Vagina (tissue), 2 donors: Measurements from ENCODE around the gene HFM1.

ENCODE experiments used
- POLR2A ChIP-seq, 2 donors: fragments of 450-650 bp; IDR thresholded peaks; one replicate each; pipeline ENCODE4 v1.6.1; 2017; ENCODE audit warnings: antibody characterized with exemption in 2 of 2, mild to moderate bottlenecking in 2 of 2, moderate library complexity in 2 of 2
- POLR2AphosphoS5 ChIP-seq, 2 donors: sonication (generic); formaldehyde crosslinking; IDR thresholded peaks; one replicate each; pipeline ENCODE4 v1.9.0; 2017; ENCODE audit warnings: antibody characterized with exemption in 2 of 2, mild to moderate bottlenecking in 2 of 2, low read depth in 1 of 2; ENCODE audit not compliant: insufficient read depth in 1 of 2

- TF ChIP-seq POLR2A (IDR thresholded peaks at IDR 0.05) (no peak), POLR2AphosphoS5 (IDR thresholded peaks at IDR 0.05; ENCODE audit: insufficient read depth in 1 of 2, low read depth in 1 of 2) (no peak)
These were observed 170.5 kb downstream of the HFM1 start for GRCh38 chr1:91234181-91234580.
